Measurements from ENCODE around the gene MAP3K13. TPM values are rescaled to one million over a fixed set of nuclear protein-coding genes. Genes with fewer than 3 reads are reported as not detected.
"Not testable (repeated sequence)": the region's sequence is repeated elsewhere in the genome, so short reads cannot be mapped to it uniquely, and the experiment has no call there.

MAP3K13 gene
- total RNA-seq, 1 experiment from 2014 or later, result 4.4 TPM

- in situ Hi-C loops (cut with HindIII; ENCODE audit: low sequenced_read_pairs), result no loop called here
- DNase-seq (ENCODE audit: low spot score), result no peak
These were observed 24.7 kb downstream of the MAP3K13 start for GRCh38 chr3:185387646-185388045.

DNA sequence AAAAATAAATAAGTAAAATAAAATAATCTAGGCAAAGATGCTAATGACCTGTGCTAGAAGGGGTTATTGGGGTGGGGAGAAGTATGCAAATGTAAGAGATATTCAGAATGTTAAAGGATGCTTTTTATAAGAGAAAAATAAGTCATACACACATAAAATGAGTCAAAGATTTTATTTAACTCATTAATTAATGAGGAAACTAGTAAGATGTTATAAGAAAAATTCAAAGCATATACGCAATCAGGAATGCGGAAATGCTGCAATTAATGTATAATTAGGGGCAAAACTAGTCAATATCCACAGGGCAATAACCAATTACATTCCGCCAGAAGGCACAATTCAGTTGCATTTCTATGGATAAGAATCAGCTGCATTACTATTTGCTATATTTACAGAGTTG is 30.1 kb downstream of the MAP3K13 start:
- DNase-seq (ENCODE audit: low spot score), result no peak
- in situ Hi-C loops (cut with HindIII; ENCODE audit: low sequenced_read_pairs), result no loop called here

DNA sequence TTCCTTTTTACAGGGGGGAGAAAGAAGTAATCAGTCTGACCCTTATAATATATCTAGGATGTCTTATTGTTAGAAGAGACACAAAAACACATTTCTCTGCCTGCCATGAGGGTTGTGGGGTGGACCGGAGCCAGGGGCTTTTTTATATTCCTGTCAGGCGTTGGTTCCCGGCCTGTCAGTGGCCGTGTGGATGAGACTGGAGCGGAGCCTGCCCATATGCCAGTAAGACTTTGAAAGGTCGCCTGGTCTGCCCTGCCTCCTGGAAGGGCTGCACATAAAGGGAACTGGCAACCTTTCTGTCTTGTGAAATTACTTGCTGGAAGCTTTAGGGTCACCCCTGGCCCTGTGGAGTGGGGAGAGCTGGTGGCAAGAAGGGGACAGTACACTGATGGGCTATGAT is 34.7 kb downstream of the MAP3K13 start:
- in situ Hi-C loops (cut with HindIII; ENCODE audit: low sequenced_read_pairs), result no loop called here
- peak; percentile 69 for DNase-seq (ENCODE audit: low spot score)

- in situ Hi-C loops (cut with HindIII; ENCODE audit: low sequenced_read_pairs), result no loop called here
- DNase-seq (ENCODE audit: low spot score), result no peak
These were observed 37.1 kb downstream of the MAP3K13 start for GRCh38 chr3:185399737-185400667.

DNA sequence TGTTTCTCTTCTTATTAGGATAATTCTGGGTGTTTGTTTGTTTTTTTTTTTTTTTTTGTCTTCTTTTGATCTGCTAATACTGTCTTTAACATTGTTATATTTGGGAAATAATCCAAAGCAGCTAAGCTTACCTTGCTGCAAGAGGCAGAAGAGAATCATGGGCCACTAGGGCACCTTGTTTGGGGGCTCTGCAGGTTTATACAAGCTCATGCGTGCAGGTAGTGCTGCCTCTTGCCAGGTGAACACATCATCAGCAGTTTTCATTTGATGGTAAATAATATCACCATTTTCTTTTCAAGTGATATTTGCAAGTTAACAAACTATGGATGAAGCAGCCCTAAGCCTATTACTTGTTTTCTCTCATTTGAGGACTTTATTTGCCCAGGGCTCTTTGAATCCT is 37.9 kb downstream of the MAP3K13 start:
- in situ Hi-C loops (cut with HindIII; ENCODE audit: low sequenced_read_pairs), result no loop called here
- no peak for DNase-seq (ENCODE audit: low spot score)

DNA sequence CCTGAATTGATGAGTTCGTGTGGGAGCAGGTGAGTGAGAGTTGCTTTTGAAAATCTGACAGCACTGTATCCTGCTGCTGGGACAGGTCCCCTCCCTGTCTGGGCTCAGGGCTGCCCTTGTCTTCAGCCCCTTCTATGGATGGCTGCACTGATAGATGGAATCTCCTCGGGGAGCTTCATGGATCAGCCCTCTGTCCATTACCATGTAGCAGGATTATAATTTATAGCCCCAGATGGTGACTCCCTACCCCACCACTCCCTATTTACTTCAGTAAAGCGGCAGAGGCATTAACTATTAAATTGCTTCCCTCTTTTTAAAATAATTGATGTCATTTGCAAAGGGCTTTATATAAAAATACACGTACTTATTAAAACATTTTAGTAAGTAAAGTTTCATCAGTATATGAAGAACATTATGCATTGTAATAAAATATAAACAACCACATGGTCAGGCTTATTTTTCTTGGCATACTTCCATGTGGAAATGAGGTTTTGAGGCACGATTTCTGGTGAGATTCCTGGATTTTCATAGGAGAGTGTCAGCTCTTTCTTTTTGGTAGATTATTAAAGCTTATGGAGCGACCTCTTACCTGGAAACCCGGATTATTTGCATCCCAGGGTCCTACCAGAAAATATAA is 38.5 kb downstream of the MAP3K13 start:
- DNase-seq (ENCODE audit: low spot score), result no peak

DNA sequence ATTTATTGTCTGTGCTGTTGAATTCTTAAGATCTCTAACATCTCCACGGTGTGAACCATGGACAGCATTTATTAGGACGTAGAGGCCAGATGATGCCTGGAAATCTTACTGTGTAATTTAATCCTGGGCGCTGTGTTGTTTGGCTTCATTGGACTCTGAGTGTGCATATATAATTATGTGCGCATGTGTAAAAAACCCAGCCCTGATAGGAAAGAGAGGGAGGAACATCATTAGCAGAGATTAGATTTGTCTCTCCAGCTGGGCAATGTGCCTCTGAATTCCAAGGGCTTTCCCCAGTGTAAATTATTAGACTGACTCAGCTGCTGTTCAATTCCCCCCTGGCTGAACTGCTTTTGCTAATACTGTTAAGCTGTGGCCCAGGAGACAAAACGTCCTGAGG is 39.6 kb downstream of the MAP3K13 start:
- DNase-seq (ENCODE audit: low spot score), result no peak
- in situ Hi-C loops (cut with HindIII; ENCODE audit: low sequenced_read_pairs), result no loop called here

More for the DNA sequence above, 38.5 kb downstream of the MAP3K13 start:
- in situ Hi-C loops (cut with HindIII; ENCODE audit: low sequenced_read_pairs), result no loop called here

- in situ Hi-C loops (cut with HindIII; ENCODE audit: low sequenced_read_pairs), result no loop called here
These were observed 40.1 kb downstream of the MAP3K13 start for GRCh38 chr3:185403002-185403401.

DNA sequence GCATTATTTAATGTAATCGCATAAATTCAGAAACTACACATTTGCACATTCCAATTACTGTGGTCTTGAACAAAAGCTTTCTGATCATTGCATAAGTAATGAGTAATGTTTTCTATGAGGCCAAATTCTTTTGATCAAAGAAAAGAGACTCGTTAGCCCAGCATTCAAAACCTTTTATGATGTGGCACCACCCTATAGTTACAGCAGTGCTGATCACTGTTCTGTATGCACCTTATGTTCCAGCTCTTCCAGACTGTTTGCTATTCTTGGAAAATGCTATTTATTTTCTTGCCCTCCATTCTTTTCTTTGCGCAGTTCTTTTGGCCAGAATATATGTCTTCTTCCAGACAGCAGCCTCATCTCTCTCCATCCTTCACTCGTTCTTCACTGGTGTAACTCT is 42.3 kb downstream of the MAP3K13 start:
- in situ Hi-C loops (cut with HindIII; ENCODE audit: low sequenced_read_pairs), result no loop called here
- DNase-seq (ENCODE audit: low spot score), result no peak

More at GRCh38 chr3:185403002-185403401, 40.1 kb downstream of the MAP3K13 start:
- no peak for DNase-seq (ENCODE audit: low spot score)

DNA sequence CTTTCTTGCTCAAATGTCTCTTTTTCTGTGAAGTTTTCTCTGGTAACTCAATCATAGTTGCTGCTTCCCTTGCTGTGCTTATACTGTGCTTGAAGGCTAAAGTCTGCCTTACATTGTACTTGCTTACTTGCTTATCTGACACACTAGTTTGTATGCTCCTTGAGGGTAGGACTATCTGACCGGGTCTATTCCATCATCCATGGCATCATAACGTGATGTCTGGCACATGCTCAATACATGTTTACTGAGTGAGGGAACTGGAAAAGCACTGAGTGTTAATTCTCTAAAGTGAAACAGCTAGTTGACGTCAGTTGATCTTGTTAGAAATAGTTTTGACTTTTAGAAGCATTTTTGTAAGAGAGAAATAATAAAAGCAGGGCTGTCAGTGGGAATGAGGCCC is 42.7 kb downstream of the MAP3K13 start:
- in situ Hi-C loops (cut with HindIII; ENCODE audit: low sequenced_read_pairs), result no loop called here
- no peak for DNase-seq (ENCODE audit: low spot score)

DNA sequence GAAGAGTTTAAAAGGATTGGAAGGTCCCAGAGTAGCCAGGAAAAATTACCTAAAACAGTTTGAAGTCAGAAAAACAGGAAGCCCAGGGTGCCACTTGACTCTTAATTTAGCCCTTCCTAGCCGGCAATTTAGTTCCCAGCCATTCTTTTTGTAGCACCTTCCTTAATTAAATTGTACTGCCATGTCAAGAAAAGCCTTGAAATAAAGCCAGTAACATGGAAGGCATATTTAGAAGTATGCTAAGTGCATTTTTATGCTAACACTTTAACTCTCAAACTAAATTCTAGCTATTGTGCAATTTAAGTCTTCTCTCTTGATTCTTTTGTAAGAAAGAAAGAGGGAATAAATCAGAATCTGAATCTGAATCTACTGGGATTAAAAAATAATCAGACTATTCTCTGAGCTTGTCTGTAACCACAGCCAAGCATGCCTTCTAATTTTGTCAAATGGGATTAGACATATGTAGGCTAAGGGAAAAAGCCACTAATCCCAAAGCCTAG is 43.2 kb downstream of the MAP3K13 start:
- in situ Hi-C loops (cut with HindIII; ENCODE audit: low sequenced_read_pairs), result no loop called here
- DNase-seq (ENCODE audit: low spot score), result no peak

DNA sequence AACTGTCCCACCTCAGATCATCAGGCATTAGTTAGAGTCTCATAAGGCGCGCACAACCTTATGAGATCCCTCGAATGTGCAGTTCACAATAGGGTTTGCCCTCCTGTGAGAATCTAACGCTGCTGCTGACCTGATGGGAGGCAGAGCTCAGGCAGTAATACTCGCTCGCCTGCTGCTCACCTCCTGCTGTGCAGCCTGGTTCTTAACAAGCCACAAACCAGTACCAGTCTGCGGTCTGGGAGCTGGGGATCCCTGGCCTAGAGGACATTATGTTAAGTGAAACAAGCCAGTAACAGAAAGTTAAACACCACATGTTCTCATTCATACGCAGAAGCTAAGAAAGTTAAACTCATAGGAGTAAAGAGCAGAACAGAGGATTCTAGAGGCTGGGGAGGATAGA is 47.0 kb downstream of the MAP3K13 start:
- in situ Hi-C loops (cut with HindIII; ENCODE audit: low sequenced_read_pairs), result no loop called here
- DNase-seq (ENCODE audit: low spot score), result no peak

DNA sequence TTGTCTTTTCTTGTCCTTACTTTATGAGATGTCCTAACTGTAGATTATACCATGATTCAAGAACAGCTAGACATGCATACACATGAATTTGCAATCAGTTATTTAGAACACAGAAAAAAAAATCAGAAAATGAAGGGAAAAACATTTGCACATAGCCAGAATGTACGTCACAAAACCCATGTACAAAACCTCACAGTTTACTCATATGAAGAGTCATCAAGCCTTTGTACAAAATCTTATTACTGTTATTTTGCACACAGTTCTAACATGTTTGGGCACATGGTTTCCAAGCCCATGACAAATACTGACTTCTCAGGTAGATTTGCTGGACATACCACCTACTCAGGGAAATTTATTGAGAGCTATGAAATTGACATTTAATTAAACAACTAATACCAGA is 48.2 kb downstream of the MAP3K13 start:
- in situ Hi-C loops (cut with HindIII; ENCODE audit: low sequenced_read_pairs), result no loop called here
- no peak for DNase-seq (ENCODE audit: low spot score)

DNA sequence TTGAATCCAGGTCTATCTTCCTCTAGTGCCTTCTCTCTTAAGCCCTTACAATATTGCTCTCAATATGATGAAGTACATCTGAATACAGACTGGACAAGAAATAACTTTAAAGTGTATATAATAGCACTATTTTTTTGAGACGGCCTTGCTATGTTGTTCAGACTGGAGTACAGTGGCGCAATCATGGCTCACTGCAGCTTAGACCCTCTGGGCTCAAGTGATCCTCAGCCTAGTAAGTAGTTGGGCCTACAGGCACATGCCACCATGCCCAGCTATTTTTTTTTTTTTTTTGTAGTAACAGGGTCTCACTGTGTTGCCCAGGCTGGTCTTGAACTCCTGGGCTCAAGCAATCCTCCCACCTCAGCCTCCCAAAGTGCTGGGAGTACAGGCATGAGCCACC is 53.6 kb downstream of the MAP3K13 start:
- in situ Hi-C loops (cut with HindIII; ENCODE audit: low sequenced_read_pairs), result no loop called here
- DNase-seq (ENCODE audit: low spot score), result no peak

GRCh38 chr3:185418561-185418977 is 55.6 kb downstream of the MAP3K13 start:
- in situ Hi-C loops (cut with HindIII; ENCODE audit: low sequenced_read_pairs); DNase-seq (ENCODE audit: low spot score): not testable (repeated sequence)

GRCh38 chr3:185420762-185421161 is 57.8 kb downstream of the MAP3K13 start:
- DNase-seq (ENCODE audit: low spot score), result peak; percentile 85
- in situ Hi-C loops (cut with HindIII; ENCODE audit: low sequenced_read_pairs), result no loop called here

GRCh38 chr3:185421577-185422232 is 58.8 kb downstream of the MAP3K13 start:
- in situ Hi-C loops (cut with HindIII; ENCODE audit: low sequenced_read_pairs), result no loop called here
- DNase-seq (ENCODE audit: low spot score), result no peak

DNA sequence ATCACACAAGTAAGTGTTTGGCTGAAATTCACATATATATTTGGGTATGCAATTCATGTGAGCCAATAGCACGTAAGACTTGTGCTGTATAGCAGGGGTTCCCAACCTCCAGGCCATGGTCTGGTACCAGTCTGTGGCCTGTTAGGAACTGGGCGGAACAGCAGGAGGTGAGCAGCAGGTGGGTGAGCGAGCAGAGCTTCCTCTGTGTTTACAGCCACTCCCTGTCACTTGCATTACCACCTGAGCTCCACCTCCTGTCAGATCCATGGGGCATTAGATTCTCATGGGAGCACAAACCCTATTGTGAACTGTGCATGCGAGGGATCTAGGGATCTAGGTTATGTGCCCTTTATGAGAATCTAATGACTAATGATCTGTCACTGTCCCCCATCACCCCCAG is 59.7 kb downstream of the MAP3K13 start:
- in situ Hi-C loops (cut with HindIII; ENCODE audit: low sequenced_read_pairs), result no loop called here
- no peak for DNase-seq (ENCODE audit: low spot score)

- DNase-seq (ENCODE audit: low spot score), result no peak
- in situ Hi-C loops (cut with HindIII; ENCODE audit: low sequenced_read_pairs), result no loop called here
These were observed 60.2 kb downstream of the MAP3K13 start for GRCh38 chr3:185423178-185423577.

DNA sequence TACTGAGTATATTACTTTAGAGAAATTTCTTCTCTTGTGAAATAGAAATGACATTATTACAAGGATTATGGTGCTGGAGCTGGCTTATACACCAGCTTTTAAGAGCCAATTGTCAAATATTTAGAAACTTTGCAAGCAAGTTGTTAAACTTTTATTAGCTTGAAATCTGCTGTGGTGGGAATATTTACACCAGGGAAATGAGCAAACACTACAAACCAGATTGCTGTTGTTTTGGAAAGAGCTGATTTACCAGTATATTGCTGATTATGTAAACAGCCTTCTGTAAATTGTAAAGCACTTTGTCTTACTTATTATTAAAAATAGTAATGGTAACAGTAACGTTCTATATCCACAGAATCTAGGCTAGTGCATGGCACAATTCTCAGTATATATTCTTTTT is 61.5 kb downstream of the MAP3K13 start:
- DNase-seq (ENCODE audit: low spot score), result no peak

More for the DNA sequence above, 61.5 kb downstream of the MAP3K13 start:
- in situ Hi-C loops (cut with HindIII; ENCODE audit: low sequenced_read_pairs), result no loop called here

Data from G401 (cell line).